NCI-H1694 (cell line): ENCODE measurements around the gene A3GALT2.
"Not testable (repeated sequence)": the region's sequence is repeated elsewhere in the genome, so short reads cannot be mapped to it uniquely, and the experiment has no call there.

Experiments used
- DNase-seq: peaks from one replicate; lab custom pipeline; 2025; lab: John Stamatoyannopoulos, UW

Gene A3GALT2

DNA sequence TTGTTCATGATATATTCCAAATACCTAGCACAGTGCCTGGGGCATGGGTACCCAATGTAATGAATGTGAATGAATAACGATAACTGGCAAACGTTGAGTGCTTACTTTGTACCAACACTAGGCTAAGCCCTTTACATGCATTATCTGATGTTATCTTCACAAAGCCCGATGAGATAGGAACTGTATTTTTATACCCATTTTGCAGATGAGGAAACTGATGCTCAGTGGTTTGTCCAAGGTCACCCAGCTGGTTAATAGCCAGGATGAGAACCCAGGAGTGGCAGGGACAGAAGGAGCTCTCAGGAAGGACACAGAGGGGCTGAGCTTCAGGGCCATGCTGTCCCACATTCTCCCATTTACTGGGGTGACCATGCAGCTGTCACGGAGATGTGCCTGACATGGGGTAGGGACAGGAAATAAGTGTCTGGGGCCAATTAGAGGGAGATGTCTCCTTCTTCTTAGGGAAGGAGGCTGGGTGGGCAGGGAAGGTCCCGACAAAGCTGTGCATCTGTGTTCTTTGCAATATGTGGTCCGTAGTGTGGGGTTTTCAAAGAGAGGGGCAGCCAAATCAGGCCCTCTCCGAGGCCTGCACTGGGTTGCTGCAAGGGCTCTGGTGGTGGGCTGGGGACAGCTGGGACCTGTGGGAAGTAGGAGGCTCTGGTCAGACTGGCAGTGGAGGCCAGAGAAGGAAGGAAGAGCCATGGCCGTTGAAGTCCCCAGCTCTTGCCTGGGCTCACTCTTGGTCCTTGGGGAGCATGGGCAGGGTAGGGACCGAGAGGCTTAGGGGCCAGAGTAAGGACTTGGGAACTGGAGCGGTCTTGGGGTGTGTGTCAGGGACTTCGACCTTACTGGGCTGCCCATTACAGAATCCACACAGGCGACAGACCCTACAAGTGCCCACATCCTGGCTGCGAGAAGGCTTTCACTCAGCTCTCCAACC, 26.6 kb downstream of the A3GALT2 start:
- no peak for DNase-seq

DNA sequence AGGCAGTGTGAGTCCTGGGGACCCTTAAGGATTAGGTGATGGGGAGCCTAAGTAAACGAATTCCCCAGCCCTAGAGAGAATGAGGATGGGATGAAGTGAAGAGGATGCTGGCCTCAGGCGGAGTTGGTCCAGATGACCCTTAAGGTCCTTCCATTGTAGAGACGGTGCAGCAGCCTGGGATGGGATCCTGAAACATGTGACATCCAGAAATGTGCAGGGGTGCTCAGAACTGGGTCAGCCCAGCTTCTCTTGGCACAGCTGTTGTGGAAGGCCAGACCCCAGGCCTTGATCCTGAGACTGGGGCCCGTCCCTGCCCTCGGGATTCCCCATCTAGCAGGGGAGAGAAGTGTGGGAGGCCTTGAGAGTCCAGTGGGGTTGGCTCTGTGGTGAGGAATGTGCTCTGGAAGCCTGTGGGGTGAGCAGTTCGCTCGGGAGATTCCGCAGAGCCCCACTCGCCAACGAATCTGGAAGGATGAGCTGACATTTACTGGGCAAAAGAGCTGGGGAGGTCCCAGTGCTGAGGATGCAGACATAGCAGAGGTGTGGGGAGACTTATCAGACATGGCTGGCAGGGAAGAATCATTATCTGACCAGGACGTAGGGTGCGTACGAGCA, 28.1 kb downstream of the A3GALT2 start:
- no peak for DNase-seq

DNA sequence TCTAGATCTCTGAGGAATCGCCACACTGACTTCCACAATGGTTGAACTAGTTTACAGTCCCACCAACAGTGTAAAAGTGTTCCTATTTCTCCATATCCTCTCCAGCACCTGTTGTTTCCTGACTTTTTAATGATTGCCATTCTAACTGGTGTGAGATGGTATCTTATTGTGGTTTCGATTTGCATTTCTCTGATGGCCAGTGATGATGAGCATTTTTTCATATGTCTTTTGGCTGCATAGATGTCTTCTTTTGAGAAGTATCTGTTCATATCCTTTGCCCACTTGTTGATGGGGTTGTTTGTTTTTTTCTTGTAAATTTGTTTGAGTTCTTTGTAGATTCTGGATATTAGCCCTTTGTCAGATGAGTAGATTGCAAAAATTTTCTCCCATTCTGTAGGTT, 30.3 kb downstream of the A3GALT2 start:
- DNase-seq, result not testable (repeated sequence)

DNA sequence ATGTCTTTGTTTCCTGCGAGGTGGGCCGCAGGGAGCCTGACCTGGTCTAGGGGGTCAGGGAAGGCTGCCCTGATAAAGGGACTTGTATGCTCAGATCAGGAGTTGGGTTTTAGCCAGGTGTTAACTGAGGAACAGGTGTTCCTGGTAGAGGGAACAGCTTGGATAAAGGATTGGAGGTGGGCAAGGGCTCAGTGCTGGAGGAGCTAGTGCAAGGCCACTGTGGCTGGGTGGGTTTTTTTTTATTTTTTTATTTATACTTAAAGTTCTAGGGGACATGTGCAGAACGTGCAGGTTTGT, 31.1 kb downstream of the A3GALT2 start:
- no peak for DNase-seq

DNA sequence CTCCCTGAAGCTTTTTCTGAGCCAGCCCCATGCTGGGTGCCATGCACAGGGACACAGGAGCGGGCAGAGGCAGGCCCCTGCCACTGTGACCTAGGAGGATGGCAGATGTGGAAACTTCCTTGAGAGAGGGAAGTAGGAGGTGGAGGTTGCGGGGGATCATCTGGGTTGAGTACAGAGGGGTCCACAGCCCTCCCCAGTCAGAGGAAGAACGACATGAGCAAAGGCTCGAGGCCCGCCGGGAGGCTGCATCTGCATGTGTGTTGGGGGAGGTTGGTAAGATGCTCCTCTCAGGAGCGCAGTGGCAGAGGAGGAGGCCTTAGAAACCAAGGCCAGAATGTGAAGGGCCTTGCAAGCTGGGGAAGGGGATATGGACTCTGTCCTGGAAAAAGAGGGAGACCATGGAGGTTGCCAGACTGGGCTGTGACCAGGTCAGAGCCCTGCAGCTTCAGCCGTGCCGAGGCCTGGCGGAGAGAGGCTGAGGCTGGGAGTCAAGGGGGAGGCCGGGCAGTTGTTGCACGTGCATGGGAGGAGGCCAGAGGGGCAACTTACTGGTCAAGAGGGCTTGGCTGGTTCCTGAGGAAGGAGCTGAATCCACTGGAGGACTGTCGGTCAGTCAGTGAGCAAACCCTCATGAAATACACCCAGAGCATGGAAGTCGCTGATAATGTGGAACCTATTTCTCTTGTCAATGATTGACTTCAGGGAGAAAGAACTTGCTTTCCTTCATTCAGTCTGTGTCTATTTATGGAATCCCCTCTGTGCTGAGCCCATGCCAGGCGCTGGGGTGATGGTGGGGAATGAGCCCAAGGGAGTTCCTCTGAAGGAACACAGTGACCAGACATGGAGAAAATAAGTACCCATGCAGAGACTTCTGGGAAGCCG, 31.7 kb downstream of the A3GALT2 start:
- DNase-seq, result no peak

DNA sequence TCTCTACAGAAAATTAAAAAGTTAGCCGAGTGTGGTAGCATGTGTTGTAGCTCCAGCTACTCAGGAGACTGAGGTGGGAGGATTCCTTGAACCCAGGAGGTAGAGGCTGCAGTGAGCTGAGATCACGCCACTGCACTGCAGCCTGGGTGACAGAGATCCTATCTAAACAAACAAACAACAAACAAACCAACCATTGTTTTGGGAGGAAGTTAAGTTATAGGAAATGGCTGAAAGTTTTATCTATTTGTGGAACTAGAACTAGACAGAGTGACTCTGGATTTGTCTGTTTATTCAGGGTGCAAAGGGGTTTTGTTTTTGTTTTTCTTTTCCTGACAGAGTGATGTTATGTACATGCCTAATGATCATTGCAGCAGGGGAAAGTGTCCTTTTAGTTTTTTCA, 33.6 kb downstream of the A3GALT2 start:
- no peak for DNase-seq

DNA sequence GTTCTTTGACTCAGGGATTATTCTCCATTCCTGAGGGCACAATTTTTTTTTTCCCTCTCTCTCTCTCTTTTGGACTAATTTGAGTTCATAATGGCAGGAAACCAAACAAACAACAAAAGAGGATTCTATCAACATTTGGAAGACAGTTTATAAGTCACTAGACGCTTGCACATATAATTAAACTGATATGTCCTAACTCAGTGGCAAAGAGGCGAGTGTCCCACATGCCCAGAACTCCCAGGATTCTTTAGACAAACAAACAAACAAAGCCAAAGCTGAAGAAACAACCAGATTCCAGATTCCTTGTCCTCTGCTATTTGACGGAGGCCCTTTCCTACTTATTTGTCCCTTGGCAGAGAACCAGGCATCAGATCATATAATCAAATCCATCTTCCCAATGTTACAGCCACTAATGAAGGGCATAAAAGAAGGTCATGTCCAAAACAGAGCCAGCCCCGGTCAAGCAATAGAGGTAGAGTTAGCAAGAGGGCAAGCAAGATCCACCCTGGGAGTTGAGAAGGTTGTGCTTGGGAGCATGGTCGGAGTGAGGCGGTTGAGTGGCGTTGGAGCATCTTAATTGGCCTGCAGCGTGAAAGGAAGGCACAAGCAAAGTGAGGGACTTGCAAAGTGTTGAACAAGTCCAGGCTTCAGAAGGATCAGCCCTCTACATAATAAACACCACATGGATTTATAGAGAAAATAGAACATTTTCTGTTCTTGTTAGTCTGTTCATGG, 34.3 kb downstream of the A3GALT2 start:
- no peak for DNase-seq

DNA sequence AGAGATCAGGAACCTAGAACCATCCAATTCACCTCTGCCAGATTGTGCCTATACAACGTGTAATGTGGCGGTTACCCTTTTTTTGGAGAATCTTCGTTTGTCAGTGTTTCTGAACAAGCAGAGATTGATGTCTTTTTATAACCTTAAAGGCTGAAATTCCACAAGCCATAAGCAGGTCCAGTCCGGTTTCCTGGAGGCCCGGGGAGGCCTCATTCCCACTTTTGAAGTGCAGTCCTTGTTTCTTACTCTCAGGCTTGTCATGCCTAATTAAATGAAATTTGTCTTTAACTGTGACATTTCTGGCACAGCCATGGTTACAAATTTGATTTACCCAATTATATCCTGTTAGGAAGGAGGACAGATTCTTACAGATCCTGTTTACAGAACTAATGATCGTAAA, 36.8 kb downstream of the A3GALT2 start:
- DNase-seq, result no peak

DNA sequence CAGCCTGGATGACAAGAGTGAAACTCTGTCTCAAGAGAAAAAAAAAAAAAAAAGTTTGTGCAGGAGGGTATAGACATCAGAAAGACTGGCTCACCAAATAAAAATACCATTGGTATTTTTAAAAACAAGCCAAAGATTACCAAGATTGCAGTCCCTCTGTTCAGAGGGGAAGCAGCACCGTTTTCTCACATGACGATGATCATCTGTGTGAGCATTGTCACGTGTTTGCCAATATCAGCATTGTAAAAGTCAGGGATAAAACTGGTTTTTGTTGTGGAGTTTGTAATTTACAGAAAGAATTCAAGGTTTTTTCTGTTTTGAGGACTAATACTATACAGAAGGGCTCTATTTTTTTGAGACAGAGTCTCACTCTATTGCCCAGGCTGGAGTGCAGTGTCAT, 38.1 kb downstream of the A3GALT2 start:
- DNase-seq, result no peak

DNA sequence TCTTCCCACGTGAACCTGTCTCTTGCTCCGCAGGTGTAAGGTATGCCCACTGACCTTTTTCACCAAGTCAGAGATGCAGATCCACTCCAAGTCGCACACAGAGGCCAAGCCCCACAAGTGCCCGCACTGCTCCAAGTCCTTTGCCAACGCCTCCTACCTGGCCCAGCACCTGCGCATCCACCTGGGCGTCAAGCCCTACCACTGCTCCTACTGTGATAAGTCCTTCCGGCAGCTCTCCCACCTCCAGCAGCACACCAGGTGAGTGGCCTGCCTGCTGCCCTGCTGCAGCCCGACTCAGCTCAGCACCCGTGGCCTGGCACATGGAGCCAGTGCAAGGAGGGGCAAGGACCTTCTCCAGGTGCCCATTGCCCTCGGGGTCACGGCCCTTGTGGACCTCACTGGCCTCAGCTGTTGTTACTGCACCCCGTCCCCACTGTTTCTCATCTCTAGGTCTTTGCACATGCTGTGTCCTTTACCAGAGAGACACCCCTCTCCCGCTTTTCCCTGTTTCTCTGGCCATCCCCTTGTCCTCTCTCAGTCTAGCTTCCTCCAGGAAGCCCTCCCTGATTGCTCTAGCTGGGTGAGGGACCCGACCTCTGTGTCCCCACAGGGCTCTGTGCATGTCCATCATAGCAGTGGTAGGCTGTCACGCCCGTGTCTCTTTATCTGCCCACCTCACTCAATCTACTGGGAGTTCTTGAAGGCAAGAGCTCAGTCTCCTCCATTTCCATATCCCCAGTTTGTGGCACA, 39.2 kb downstream of the A3GALT2 start:
- no peak for DNase-seq

DNA sequence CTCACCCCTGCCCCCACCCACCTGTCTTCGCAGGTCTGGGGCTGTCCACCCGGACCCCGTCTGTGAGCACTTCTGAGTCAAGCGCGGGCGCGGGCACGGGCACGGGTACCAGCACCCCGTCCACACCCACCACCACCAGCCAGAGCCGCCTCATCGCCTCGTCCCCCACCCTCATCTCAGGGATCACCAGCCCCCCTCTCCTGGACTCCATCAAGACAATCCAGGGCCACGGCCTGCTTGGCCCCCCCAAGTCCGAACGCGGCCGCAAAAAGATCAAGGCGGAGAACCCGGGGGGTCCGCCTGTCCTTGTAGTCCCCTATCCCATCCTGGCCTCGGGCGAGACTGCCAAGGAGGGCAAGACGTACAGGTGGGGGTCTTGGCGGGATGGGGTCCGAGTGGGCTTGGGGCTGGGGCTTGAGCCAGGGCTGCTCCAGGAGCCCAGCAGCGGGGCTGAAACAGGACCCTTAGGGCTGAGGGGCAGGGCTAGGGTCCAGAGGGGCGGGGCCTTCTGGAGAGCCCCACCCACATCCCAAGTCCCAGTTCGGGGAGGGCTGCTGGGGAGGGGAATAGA, 40.7 kb downstream of the A3GALT2 start:
- no peak for DNase-seq

DNA sequence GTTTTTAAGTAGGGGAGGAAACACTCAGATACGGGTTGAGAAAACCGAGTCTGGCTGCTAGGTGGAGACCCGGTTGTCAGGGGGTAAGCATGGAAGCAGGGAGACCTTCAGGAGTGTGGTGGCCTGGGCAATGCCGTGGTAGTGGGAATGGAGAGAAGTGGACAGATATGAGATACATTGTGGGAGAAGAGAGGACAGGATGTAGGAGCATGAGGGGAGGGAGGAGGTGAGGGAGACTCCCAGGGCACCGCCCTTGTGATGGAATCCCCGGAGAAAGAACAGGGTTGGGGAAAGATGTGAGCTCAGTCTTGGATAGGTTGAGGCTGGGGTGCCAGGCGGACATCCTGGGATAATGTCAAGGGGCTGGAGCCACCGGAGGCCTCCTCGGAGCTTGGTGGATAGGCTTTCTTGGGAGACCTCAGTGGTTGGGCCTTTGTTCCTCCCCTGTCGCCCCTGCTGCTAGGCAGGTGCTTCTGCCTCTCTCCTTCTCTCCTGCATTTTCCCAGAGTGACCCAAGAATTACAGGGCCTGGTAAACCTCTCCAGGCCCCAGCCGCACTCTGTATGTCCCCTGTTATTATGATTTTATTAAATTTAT, 43.3 kb downstream of the A3GALT2 start:
- DNase-seq, result no peak

DNA sequence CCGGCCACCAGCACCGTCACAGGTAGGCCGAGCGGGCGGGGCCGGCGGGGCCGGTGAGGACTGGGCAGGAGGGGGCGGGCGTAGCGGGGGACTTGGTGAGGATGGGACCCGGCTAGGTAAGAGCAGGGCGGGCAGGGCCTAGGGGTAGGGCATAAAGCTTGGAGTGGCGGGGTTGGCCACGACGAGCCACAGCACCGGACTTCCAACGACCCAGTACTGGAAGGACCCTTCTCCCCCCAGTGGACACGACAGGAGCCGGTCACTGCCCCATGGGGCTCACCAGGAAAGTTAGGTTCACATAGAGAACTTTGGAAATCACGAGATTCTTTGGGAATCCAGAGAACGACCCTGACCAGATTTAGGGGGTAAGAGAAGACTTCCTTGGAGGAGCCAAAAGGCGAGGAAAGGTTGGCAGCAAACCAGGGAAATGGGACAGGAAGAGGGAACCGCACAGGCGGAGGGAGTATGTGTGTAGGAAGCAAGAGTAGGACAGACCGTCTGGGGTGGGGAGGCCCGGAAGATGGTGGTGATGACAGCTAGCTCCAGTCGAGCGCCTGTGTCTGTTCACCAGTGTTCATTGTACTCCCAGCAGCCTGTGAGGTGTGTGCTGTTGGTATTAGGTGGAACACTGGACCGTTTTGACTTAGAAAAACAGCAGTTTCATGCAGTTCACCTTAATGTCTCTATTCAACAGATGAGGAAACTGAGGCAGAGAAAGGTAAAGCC, 44.2 kb downstream of the A3GALT2 start:
- DNase-seq, result no peak

DNA sequence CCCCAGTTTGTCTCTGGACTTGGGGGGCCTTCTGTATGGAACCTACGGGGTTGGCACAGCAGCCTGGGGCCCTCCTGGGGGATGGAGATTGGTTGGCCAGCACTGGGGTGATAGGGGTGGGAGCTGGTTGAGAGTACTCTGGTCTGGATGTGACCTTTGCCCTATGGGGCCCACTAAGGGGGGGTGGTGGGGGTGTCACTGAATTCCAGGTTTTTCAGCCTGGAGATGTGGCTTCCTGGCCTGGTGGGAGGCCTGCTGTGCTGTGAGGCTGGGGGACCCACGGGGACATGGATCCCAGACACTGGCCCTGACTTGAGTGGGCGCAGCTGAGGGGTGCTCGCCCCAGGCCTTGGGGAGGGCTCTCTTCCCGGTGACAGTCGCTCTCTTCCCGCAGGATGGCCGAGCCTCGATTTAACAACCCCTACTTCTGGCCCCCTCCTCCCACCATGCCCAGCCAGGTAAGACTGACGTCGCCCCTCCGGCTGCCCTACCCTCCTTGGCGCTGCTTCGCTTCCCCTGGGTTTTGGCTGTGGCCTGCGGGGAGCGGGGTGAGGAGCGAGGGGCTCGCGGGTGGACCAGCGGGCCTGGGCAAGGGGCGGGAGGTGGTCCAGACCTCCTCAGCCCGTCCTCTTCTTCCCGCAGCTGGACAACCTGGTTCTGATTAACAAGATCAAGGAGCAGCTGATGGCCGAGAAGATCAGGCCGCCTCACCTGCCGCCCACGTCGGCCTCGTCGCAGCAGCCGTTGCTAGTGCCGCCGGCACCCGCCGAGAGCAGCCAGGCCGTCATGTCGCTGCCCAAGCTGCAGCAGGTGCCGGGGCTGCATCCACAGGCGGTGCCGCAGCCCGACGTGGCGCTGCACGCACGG, 45.0 kb downstream of the A3GALT2 start:
- DNase-seq, result no peak

DNA sequence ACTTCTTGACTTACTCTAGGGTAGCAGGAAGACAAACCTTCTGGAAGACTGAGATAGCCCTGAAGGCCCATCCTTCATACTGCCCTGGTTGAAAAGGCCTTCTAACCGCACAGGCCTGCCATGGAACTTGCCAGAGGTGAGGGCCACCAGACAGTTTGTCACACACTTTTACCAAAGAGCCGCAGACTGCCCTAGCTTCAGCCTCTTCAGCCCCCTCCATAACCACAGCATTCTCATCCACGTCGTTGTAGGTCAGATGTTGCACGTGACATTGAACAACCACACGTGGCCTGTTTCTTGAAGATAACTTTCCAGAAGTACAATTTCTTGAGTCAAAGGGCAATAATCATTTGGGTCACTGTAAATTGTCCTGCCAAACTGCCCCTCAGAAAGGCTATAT, 45.7 kb downstream of the A3GALT2 start:
- DNase-seq, result no peak

DNA sequence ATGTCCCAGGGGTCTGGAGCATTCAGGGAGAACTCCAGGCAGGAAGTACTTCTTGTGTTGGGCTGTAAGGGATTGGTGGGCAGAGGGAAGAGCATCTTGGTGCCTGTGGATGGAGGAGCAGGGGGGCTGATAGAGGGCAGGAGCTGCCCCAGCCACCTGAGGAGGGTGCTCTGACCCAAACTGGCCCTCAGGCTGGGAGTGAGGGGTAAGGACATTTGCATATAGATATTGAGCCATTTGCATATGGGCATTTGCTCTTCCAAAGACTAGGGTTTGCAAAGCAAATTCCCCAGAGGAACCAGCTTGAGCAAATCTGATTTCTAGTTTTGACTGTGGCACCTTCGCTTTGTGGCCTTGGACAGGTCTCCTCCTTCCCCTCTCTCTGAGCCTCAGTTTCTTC, 46.5 kb downstream of the A3GALT2 start:
- no peak for DNase-seq

DNA sequence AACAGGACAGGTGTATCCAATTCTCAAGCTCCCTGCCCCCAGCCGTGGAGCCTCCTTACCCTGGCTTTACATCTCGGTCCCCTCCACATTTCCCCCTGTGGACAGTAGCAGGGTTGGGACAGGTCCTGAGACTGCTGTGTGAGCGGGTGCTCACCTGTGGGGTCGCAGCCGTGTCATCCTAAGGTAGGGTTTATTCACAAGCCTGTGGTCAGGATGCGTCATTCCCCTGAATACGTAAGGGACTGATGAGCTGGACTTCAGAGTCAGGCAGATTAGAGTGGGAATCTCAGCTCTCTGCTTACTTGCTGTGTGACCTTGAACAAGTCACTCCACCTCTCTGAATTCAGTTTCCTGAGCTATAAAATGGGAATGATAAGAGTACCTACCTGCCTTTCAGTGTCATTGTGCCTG, 46.9 kb downstream of the A3GALT2 start:
- DNase-seq, result no peak

DNA sequence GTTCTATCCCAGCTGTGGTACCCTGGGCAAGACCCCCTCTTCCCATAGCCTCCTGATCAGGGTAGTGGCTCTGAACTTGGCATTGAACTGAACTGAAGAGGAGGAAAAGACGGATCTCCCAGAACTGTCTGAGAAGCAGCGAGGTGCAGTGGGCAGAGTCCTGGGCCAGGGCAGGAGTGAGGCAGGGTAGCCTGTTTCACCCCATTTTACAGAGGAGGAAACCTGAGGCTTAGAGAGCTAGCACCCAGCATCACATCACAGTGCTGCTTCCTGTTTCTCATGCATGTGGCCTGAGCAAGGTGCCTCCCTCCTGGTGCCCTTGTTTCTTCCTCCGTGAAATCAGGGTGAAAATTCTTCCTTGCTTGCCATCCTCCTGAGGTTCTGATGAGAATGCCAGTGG, 47.5 kb downstream of the A3GALT2 start:
- DNase-seq, result no peak

DNA sequence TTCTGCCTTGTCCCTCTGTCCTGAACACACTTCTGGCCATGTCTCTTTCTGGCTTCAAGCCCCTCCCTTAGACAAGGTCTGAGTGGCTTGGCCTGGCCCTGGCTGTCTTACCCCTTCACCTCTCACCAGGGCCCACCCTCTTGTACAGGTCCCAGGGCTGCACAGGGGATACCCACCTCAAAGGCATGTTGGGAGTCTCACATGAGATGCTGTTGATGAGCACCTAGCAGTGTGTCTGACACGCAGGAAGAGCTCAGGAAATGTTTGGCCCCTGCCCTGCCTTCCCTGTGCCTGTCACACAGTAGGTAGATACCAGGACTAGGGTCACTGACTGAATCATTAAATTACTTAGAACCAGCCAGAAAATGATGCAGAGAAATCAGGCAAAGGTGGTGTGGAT, 48.0 kb downstream of the A3GALT2 start:
- no peak for DNase-seq
